ENCODE measurements around the gene PQBP1.

The PQBP1 gene

DNA sequence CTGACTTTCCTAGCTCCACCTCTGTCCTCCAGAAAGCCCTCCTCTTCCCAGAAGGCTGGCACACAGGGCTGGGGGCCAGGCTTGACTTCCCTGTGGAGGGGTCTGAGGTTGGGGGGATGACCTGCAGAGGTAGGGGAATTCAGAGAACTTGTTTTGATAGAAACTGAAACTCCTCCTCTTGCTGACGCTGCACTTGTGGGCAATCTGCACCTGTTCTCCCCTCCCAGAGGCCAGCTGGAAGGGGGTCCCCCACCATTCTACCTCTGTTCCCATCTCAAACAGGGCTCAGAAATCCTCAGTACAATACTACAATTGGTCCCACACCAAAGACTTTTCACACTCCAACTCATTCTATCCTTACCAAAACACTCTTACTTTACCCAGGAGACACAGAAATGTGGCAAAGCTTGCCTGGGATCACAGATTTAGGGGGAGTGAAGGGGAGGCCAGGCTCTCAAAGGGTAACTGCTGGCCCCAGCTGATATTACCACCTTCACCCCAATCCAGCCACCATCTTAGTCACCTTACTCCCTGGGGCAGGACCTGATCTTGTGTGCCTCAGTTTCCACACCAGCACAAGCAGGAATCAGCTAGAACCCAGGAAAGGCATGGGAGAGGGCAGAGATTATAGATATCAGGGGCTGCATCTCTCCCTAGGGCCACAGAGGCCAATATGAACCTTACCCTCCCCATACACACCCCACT is 41.1 kb downstream of the PQBP1 start:
- no peak for DNase-seq (ENCODE audit: low read depth, low spot score)
- ChIA-PET CTCF (interaction anchor here (0.6 kb wide), 1 partner anchor 710 kb away, joined by 3 read pairs; no protein-coding TSS in a partner anchor), POLR2A (no interaction called here)
- TF ChIP-seq, protein P1, sequence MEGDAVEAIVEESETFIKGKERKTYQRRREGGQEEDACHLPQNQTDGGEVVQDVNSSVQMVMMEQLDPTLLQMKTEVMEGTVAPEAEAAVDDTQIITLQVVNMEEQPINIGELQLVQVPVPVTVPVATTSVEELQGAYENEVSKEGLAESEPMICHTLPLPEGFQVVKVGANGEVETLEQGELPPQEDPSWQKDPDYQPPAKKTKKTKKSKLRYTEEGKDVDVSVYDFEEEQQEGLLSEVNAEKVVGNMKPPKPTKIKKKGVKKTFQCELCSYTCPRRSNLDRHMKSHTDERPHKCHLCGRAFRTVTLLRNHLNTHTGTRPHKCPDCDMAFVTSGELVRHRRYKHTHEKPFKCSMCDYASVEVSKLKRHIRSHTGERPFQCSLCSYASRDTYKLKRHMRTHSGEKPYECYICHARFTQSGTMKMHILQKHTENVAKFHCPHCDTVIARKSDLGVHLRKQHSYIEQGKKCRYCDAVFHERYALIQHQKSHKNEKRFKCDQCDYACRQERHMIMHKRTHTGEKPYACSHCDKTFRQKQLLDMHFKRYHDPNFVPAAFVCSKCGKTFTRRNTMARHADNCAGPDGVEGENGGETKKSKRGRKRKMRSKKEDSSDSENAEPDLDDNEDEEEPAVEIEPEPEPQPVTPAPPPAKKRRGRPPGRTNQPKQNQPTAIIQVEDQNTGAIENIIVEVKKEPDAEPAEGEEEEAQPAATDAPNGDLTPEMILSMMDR (IDR thresholded peaks at IDR 0.05; ENCODE audit: insufficient read depth, low read length, missing control alignments): no peak
- no peak overlapping the region for H3K4me3 ChIP-seq (ENCODE audit: low read depth, low read length)

GRCh38 chrX:48939524-48940228 is 41.9 kb downstream of the PQBP1 start:
- TF ChIP-seq, protein P1 (IDR thresholded peaks at IDR 0.05; ENCODE audit: insufficient read depth, low read length, missing control alignments): no peak
- ChIA-PET CTCF (no interaction called here), POLR2A (no interaction called here)
- H3K4me3 ChIP-seq (ENCODE audit: low read depth, low read length): no peak overlapping the region
- no peak for DNase-seq (ENCODE audit: low read depth, low spot score)

DNA sequence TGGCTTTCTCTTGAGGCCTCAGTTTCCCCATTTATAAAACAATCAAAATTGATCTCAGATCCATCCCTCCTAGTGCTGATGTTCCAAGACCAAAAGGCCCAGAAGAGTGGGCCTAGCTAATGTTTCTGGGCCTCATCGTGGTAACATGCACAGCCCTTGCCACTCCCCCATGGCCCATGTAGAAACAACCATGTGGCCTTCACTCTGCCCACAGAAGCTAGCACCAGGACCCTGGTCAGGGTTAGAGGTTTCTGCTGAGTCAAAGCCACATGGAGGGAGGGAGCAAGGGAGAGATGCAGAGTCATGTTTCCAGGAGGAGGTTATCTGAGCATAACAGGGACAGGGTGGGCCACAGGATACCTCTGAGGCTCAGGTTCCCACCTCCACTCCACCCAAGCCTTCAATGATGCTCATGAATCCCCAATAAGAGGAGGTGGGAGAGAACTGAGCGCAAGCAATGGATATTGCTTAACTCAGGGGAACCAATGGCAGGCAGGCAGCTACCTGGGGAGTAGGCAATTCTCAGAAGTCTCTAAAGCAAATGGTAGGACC is 42.8 kb downstream of the PQBP1 start:
- TF ChIP-seq, protein P1 (IDR thresholded peaks at IDR 0.05; ENCODE audit: insufficient read depth, low read length, missing control alignments): no peak
- DNase-seq (ENCODE audit: low read depth, low spot score): no peak
- POLR2A ChIA-PET: no interaction called here
- CTCF ChIA-PET: no interaction called here
- H3K4me3 ChIP-seq (ENCODE audit: low read depth, low read length): no peak overlapping the region

DNA sequence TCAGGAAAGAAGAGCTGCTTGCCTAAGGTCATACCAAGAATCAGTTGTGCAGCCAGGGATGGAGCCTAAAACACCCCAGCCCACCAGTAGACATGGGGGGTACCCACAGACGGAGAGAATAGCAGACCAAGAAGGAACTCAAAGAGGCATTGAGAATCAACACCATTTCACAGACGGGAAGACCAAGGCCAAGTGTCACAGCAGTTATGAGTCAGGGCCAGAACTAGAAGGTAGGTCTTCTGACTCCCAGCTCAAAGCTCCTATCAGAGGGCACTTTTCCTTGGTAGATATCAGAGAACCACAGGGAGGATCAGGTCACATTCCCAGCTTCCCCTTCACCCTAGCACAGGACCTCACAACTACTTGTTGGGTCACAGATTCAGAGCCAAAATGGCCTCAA is 45.2 kb downstream of the PQBP1 start:
- no peak overlapping the region for H3K4me3 ChIP-seq (ENCODE audit: low read depth, low read length)
- DNase-seq (ENCODE audit: low read depth, low spot score): no peak
- POLR2A ChIA-PET: no interaction called here
- CTCF ChIA-PET: interaction anchor here (0.7 to 1.9 kb wide), 3 partner anchors 13 to 295 kb away, joined by 3 to 7 read pairs (median 5); no protein-coding TSS in a partner anchor
- TF ChIP-seq, protein P1 (IDR thresholded peaks at IDR 0.05; ENCODE audit: insufficient read depth, low read length, missing control alignments): no peak

- TF ChIP-seq, protein P1 (IDR thresholded peaks at IDR 0.05; ENCODE audit: insufficient read depth, low read length, missing control alignments): peak; percentile 70
- CTCF ChIA-PET: interaction anchor here (0.6 to 2.7 kb wide), 8 partner anchors 10 to 368 kb away, joined by 3 to 17 read pairs (median 3); no protein-coding TSS in a partner anchor
- no peak overlapping the region for H3K4me3 ChIP-seq (ENCODE audit: low read depth, low read length)
- DNase-seq (ENCODE audit: low read depth, low spot score): no peak
- POLR2A ChIA-PET: no interaction called here
Measured at GRCh38 chrX:48945517-48946348, 48.0 kb downstream of the PQBP1 start.

Measured in AG04449 (cell line).